HG03575 (cell line): ENCODE data around the gene PLXNB2.

Experiments
- ATAC-seq: cut with Tn5 transposase; IDR thresholded peaks from one replicate; pipeline ENCODE4 v1.9.1; 2021; ENCODE audit not compliant: unreplicated experiment, insufficient number of reproducible peaks, low FRiP score; ENCODE audit errors: extremely low read depth

The PLXNB2 gene

GRCh38 chr22:50247748-50248147, 59.7 kb downstream of the PLXNB2 start:
- no peak for ATAC-seq

- no peak for ATAC-seq
Measured at GRCh38 chr22:50246242-50247175, 60.9 kb downstream of the PLXNB2 start.

- no peak for ATAC-seq
Measured at GRCh38 chr22:50245214-50246072, 62.0 kb downstream of the PLXNB2 start.

- ATAC-seq: peak; percentile 34
Measured at GRCh38 chr22:50244420-50245213, 62.8 kb downstream of the PLXNB2 start, which contains the start of gene TUBGCP6. Gene TUBGCP6, minus strand, starts transcription at chr22:50245023. Its CDS starts 564 bp downstream, at chr22:50244459.

- ATAC-seq: no peak
Measured at GRCh38 chr22:50243685-50244419, 63.6 kb downstream of the PLXNB2 start.

- no peak for ATAC-seq
Measured at GRCh38 chr22:50242406-50242949, 65.0 kb downstream of the PLXNB2 start.

GRCh38 chr22:50238755-50239154, 68.7 kb downstream of the PLXNB2 start:
- ATAC-seq: no peak

- no peak for ATAC-seq
Measured at GRCh38 chr22:50236731-50237409, 70.6 kb downstream of the PLXNB2 start.

GRCh38 chr22:50233223-50233622, 74.2 kb downstream of the PLXNB2 start:
- no peak for ATAC-seq

GRCh38 chr22:50232481-50233151, 74.8 kb downstream of the PLXNB2 start:
- ATAC-seq: no peak

- ATAC-seq: no peak
Measured at GRCh38 chr22:50229370-50229769, 78.1 kb downstream of the PLXNB2 start.

GRCh38 chr22:50228366-50228765, 79.1 kb downstream of the PLXNB2 start:
- ATAC-seq: no peak

GRCh38 chr22:50227579-50228215, 79.7 kb downstream of the PLXNB2 start:
- ATAC-seq: no peak

GRCh38 chr22:50226875-50227165, 80.6 kb downstream of the PLXNB2 start:
- ATAC-seq: no peak

GRCh38 chr22:50226063-50226874, 81.2 kb downstream of the PLXNB2 start:
- no peak for ATAC-seq
